KMS-11 (cell line): ENCODE results near the gene CPEB3.

Experiments used
- H2AFZ ChIP-seq: fragments of 200-600 bp; sonication (generic); 2 replicates; pipeline ENCODE4 v1.6.1; 2016; ENCODE audit warnings: antibody characterized with exemption, mixed run types, low read depth
- H3K27ac ChIP-seq: fragments of 200-600 bp; sonication (generic); 2 replicates; pipeline ENCODE4 v1.6.1; 2016; ENCODE audit warnings: mild to moderate bottlenecking, mixed run types
- H3K27me3 ChIP-seq: fragments of 200-600 bp; sonication (generic); 2 replicates; pipeline ENCODE4 v1.6.1; 2017; ENCODE audit warnings: mild to moderate bottlenecking, low read depth, mixed run types, moderate library complexity; ENCODE audit not compliant: insufficient read depth
- H3K36me3 ChIP-seq: fragments of 200-600 bp; sonication (generic); 2 replicates; pipeline ENCODE4 v1.6.1; 2017; ENCODE audit warnings: mild to moderate bottlenecking, mixed run types; ENCODE audit not compliant: insufficient read depth
- H3K4me1 ChIP-seq: fragments of 200-600 bp; sonication (generic); 2 replicates; pipeline ENCODE4 v1.6.1; 2016; ENCODE audit warnings: mild to moderate bottlenecking, low read depth, mixed run types; ENCODE audit not compliant: poor library complexity, severe bottlenecking
- H3K4me2 ChIP-seq: fragments of 200-600 bp; sonication (generic); 2 replicates; pipeline ENCODE4 v1.7.0; 2016; ENCODE audit warnings: mild to moderate bottlenecking, mixed run types
- H3K4me3 ChIP-seq: fragments of 200-600 bp; sonication (generic); IDR thresholded peaks from 2 replicates; pipeline ENCODE4 v1.6.1; 2017; ENCODE audit warnings: low read depth, low read length, mixed read lengths; ENCODE audit not compliant: insufficient read depth
- H3K79me2 ChIP-seq: fragments of 200-600 bp; sonication (generic); 2 replicates; pipeline ENCODE4 v1.6.1; 2016; ENCODE audit warnings: low read depth, mixed run types; ENCODE audit not compliant: insufficient read depth
- H3K9ac ChIP-seq: fragments of 200-600 bp; sonication (generic); 2 replicates; pipeline ENCODE4 v1.6.1; 2016; ENCODE audit warnings: mild to moderate bottlenecking, mixed run types
- H4K20me1 ChIP-seq: fragments of 200-600 bp; sonication (generic); 2 replicates; pipeline ENCODE4 v1.6.1; 2016; ENCODE audit warnings: mild to moderate bottlenecking, mixed run types; ENCODE audit not compliant: insufficient read depth
- CTCF ChIP-seq: fragments of 200-600 bp; sonication (generic); conservative IDR thresholded peaks from 2 replicates; pipeline ENCODE4 v1.6.1; 2017; ENCODE audit warnings: low read depth, mild to moderate bottlenecking, antibody characterized with exemption, low read length, moderate library complexity, mixed read lengths

Gene CPEB3

GRCh38 chr10:92239151-92239599 is 51.7 kb downstream of the CPEB3 start:
- Histone ChIP-seq H3K36me3 (peaks cover 3% of the 10 kb centered on the region; the same call in 1 of the 2 replicates), H4K20me1 (no peaks in the 10 kb centered on the region; the same call in 1 of the 2 replicates), H3K4me2 (no peak overlapping the region), H3K4me3 (no peak overlapping the region), H2AFZ (no peak overlapping the region), H3K9ac (no peak overlapping the region), H3K27ac (no peak overlapping the region), H3K79me2 (no peaks in the 10 kb centered on the region; the same call in 1 of the 2 replicates), H3K27me3 (no peaks in the 10 kb centered on the region), H3K4me1 (peaks cover 38% of the 10 kb centered on the region)
- TF ChIP-seq CTCF = no peak

GRCh38 chr10:92238586-92239098 is 52.2 kb downstream of the CPEB3 start:
- Histone ChIP-seq H3K4me2 (no peak overlapping the region), H3K79me2 (no peaks in the 10 kb centered on the region; the same call in 1 of the 2 replicates), H3K9ac (no peak overlapping the region), H4K20me1 (no peaks in the 10 kb centered on the region; the same call in 1 of the 2 replicates), H3K27me3 (no peaks in the 10 kb centered on the region), H3K27ac (no peak overlapping the region), H3K36me3 (peaks cover 4% of the 10 kb centered on the region; the same call in 1 of the 2 replicates), H2AFZ (no peak overlapping the region), H3K4me1 (peaks cover 44% of the 10 kb centered on the region), H3K4me3 (no peak overlapping the region)
- TF ChIP-seq CTCF = no peak

GRCh38 chr10:92238054-92238585 is 52.8 kb downstream of the CPEB3 start:
- no peak overlapping the region for H3K4me3 ChIP-seq
- no peaks in the 10 kb centered on the region for H3K27me3 ChIP-seq
- no peak overlapping the region for H3K9ac ChIP-seq
- H4K20me1 ChIP-seq = no peaks in the 10 kb centered on the region; the same call in 1 of the 2 replicates
- no peak overlapping the region for H3K4me2 ChIP-seq
- peaks cover 48% of the 10 kb centered on the region for H3K4me1 ChIP-seq
- no peak overlapping the region for H2AFZ ChIP-seq
- no peaks in the 10 kb centered on the region; the same call in 1 of the 2 replicates for H3K79me2 ChIP-seq
- TF ChIP-seq CTCF = no peak
- H3K36me3 ChIP-seq = peaks cover 4% of the 10 kb centered on the region; the same call in 1 of the 2 replicates
- H3K27ac ChIP-seq = no peak overlapping the region

- Histone ChIP-seq H3K4me2 (no peak overlapping the region), H3K27me3 (no peaks in the 10 kb centered on the region), H3K4me1 (peaks cover 55% of the 10 kb centered on the region), H3K4me3 (no peak overlapping the region), H4K20me1 (no peaks in the 10 kb centered on the region), H3K79me2 (no peaks in the 10 kb centered on the region), H3K27ac (no peak overlapping the region), H2AFZ (no peak overlapping the region), H3K9ac (no peak overlapping the region), H3K36me3 (peaks cover 4% of the 10 kb centered on the region; the same call in 1 of the 2 replicates)
- no peak for TF ChIP-seq CTCF
Measured at GRCh38 chr10:92231196-92231595, 59.7 kb downstream of the CPEB3 start.
